Heart right ventricle (tissue), 16 donors: ENCODE results near the gene MYG1. TPM values are rescaled to one million over a fixed set of nuclear protein-coding genes. Genes with fewer than 3 reads are reported as not detected.
A peak's percentile ranks its signal among the peaks of the same experiment; 100 is the strongest.

ENCODE experiments used
- ATAC-seq, 8 donors: fragments of 200-7000 bp; cut with Tn5 transposase; one replicate each; pipeline ENCODE4 v1.9.1; 2020; ENCODE audit warnings: mild to moderate bottlenecking in 8 of 8, moderate library complexity in 8 of 8, moderate number of reproducible peaks in 1 of 8
- DNase-seq, 2 donors: peaks; one replicate each; pipeline ENCODE4 v3.0.0-alpha.2; 2020
- H3K27ac ChIP-seq, 10 donors: fragments of 200-600 bp; sonication (generic) in 2 of 10; one replicate each; pipeline versions ENCODE4 v1.5.0 to v1.8.0; 2020 to 2022; ENCODE audit warnings: mild to moderate bottlenecking in 3 of 10
- H3K27me3 ChIP-seq, 7 donors: fragments of 200-600 bp; one replicate each; pipeline ENCODE4 v1.8.0; 2021 to 2022; ENCODE audit warnings: mild to moderate bottlenecking in 2 of 7
- H3K36me3 ChIP-seq, 9 donors: fragments of 200-600 bp; sonication (generic) in 1 of 9; one replicate each; pipeline versions ENCODE4 v1.5.0 to v1.8.0; 2020 to 2022; ENCODE audit warnings: mild to moderate bottlenecking in 2 of 9
- H3K4me1 ChIP-seq, 9 donors: fragments of 200-600 bp; sonication (generic) in 1 of 9; one replicate each; pipeline versions ENCODE4 v1.5.0 to v1.8.0; 2020 to 2022; ENCODE audit warnings: mild to moderate bottlenecking in 4 of 9
- H3K4me3 ChIP-seq, 10 donors: fragments of 200-600 bp; sonication (generic) in 2 of 10; one replicate each; pipeline versions ENCODE4 v1.5.0 to v1.8.0; 2020 to 2022; ENCODE audit warnings: mild to moderate bottlenecking in 7 of 10, moderate library complexity in 2 of 10
- H3K9me3 ChIP-seq, 11 donors: fragments of 200-600 bp in 10 of 11; sonication (generic) in 2 of 11; one replicate each; pipeline versions ENCODE4 v1.5.0 to v1.8.0; 2013 to 2022; ENCODE audit warnings: mild to moderate bottlenecking in 2 of 11, control low read depth in 1 of 11, moderate library complexity in 1 of 11
- CTCF ChIP-seq, 9 donors: fragments of 200-600 bp; sonication (generic) in 2 of 9; IDR thresholded peaks; one replicate each; pipeline versions ENCODE4 v1.5.0 to v1.8.0; 2021 to 2022; ENCODE audit warnings: antibody characterized with exemption in 9 of 9, mild to moderate bottlenecking in 5 of 9, moderate library complexity in 1 of 9
- WGBS, 2 donors: extraction: QIAGEN DNeasy Blood & Tissue Kit; methylation state at CpG; one replicate each; pipeline ENCODE4 v1.1.7; 2013; ENCODE audit warnings: inconsistent platforms in 1 of 2; 5-methylcytosine and 5-hydroxymethylcytosine counted together
- intact Hi-C, 10 donors: fragments of 100-400 bp; cut with DNase I; formaldehyde crosslinking; loops; one replicate each; pipeline versions ENCODE4 v1.11.1 to v1.14.2; 2022
- polyA plus RNA-seq, 2 donors: library from polyadenylated mRNA; stranded (reverse); fragments of 200-250 nt; gene quantifications; one replicate each; pipeline ENCODE4 v1.2.3, GENCODE V29; 2013
- total RNA-seq, 10 donors: library from RNA; stranded (reverse); fragmentation: NEBNext Ultra II Directional in 3 of 10; extraction: Animal tissue kit (Norgen Biotek cat#: 25700) in 3 of 10; gene quantifications; one replicate each; pipeline versions ENCODE4 v1.2.1 to v1.2.4, GENCODE V29; 2021 to 2023
- donor health status: Arrhythmogenic right ventricular cardiomyopathy.
- donor health status: ischemic (EF 13 %, LVEDD 7.1; RV severe dilation, severe dysfunction).
- donor health status: healthy with polysubstance abuse.
- donor health status: DM: no; HTN: yes; CAD: no.
- donor health status: DM: no; HTN: no; CAD: no.
- donor health status: ischemic (EF 25% LVEDD 6.9; RV normal size, moderate dysfunction).
- donor health status: ischemic (EF 25% LVEDD 5.7; RV mildly dilated, moderate dysfunction).
- donor health status: healthy.
- donor health status: DM: yes; HTN: yes; CAD: no.
- donor health status: Ischemic cardiomyopathy.
- donor health status: ischemic (EF 35%, LVEDD 5.7; RV mildly dilated, moderate dysfunction).
- donor health status: nonischemic (EF 11% LVEDD 7.7; RV severe dilation, severe dysfunction).
- donor health status: DM: yes; HTN: yes; CAD: no.
- donor health status: PGD.
- donor health status: ischemic (EF 29% LVEDD 5.4; RV normal size, mild dysfunction).
- donor health status: nonischemic (EF 23%, LVEDD 6.1; RV moderate dilation, normal function).

The MYG1 gene
- total and polyA plus RNA-seq, 12 donors, result 26.8 to 115 (median 36.6) TPM

GRCh38 chr12:53259891-53260290 is 39.6 kb upstream of the MYG1 start:
- ATAC-seq (no peak), DNase-seq (no peak)
- H3K4me3 ChIP-seq, result no peak overlapping the region
- intact Hi-C loops, result no loop called here
- H3K36me3 ChIP-seq, result peaks cover 0 to 13% (median 2%) of the 10 kb centered on the region in 9 donors
- H3K4me1 ChIP-seq, result peaks cover 0 to 8% (median 0%) of the 10 kb centered on the region in 9 donors
- no peak overlapping the region for H3K27ac ChIP-seq
- no peaks in the 10 kb centered on the region for H3K9me3 ChIP-seq
- no peak for TF ChIP-seq CTCF (IDR thresholded peaks at IDR 0.05)
- WGBS, 2 donors, result 86 to 91% methylated on average over 6 of the region's 6 CpGs
- H3K27me3 ChIP-seq, result no peaks in the 10 kb centered on the region

- WGBS, 2 donors, result 86 to 91% methylated on average over 2 of the region's 2 CpGs
- Histone ChIP-seq H3K9me3 (no peaks in the 10 kb centered on the region), H3K36me3 (no peaks in the 10 kb centered on the region), H3K4me3 (no peak overlapping the region), H3K27ac (no peak overlapping the region), H3K27me3 (no peaks in the 10 kb centered on the region), H3K4me1 (peaks cover 0 to 25% (median 5%) of the 10 kb centered on the region in 9 donors)
- TF ChIP-seq CTCF (IDR thresholded peaks at IDR 0.05), result no peak
- ATAC-seq (no peak), DNase-seq (no peak)
- intact Hi-C loops, result loop anchor here in 3 of 10 donors (5.0 kb wide), 1 partner anchor 53 kb away; no protein-coding TSS in a partner anchor
Measured at GRCh38 chr12:53265783-53266182, 33.7 kb upstream of the MYG1 start.

- no peak for TF ChIP-seq CTCF (IDR thresholded peaks at IDR 0.05)
- Histone ChIP-seq H3K27ac (peak overlapping the region in 7 of 10 donors; percentile 6 to 64 (median 37)), H3K36me3 (no peaks in the 10 kb centered on the region), H3K4me1 (peaks cover 0 to 25% (median 5%) of the 10 kb centered on the region in 9 donors), H3K9me3 (no peaks in the 10 kb centered on the region), H3K27me3 (no peaks in the 10 kb centered on the region), H3K4me3 (peak overlapping the region; percentile 54 to 73 (median 62))
- DNase-seq (no peak), ATAC-seq (peak in 4 of 8 donors; percentile 25 to 41 (median 32))
- intact Hi-C loops, result loop anchor here in 3 of 10 donors (5.0 kb wide), 1 partner anchor 55 kb away; no protein-coding TSS in a partner anchor
- WGBS, 2 donors, result 52 to 57% methylated on average over 18 of the region's 18 CpGs
Measured at GRCh38 chr12:53267306-53267998, 32.0 kb upstream of the MYG1 start.

GRCh38 chr12:53267999-53268629 is 31.4 kb upstream of the MYG1 start, which contains the start of gene ESPL1:
Gene ESPL1, plus strand, starts transcription at chr12:53268299. Its CDS starts 468 bp downstream, at chr12:53268767.
- ATAC-seq (peak; percentile 86 to 97 (median 94)), DNase-seq (peak; percentile 70 to 75)
- whole genome bisulfite sequencing, 2 donors, result 0 to 1% methylated on average over 57 to 58 of the region's 58 CpGs
- no peaks in the 10 kb centered on the region for H3K36me3 ChIP-seq
- peak in 7 of 9 donors; percentile 6 to 63 (median 34) for TF ChIP-seq CTCF (IDR thresholded peaks at IDR 0.05)
- H3K27me3 ChIP-seq, result no peaks in the 10 kb centered on the region
- peaks cover 0 to 25% (median 5%) of the 10 kb centered on the region in 9 donors for H3K4me1 ChIP-seq
- intact Hi-C loops, result loop anchor here in 3 of 10 donors (5.0 kb wide), 1 partner anchor 56 kb away; no protein-coding TSS in a partner anchor
- H3K4me3 ChIP-seq, result peak within 1 kb of the TSS; percentile 54 to 73 (median 62)
- no peaks in the 10 kb centered on the region for H3K9me3 ChIP-seq
- H3K27ac ChIP-seq, result peak within 1 kb of the TSS in 7 of 10 donors; percentile 6 to 64 (median 37)
